Fibroblast of lung (primary cell): ENCODE data around the gene RABEPK. TPM values are rescaled to one million over a fixed set of nuclear protein-coding genes. Genes with fewer than 3 reads are reported as not detected.

ENCODE experiments used
- DNase-seq, 2 donors: peaks; one replicate each; pipeline versions ENCODE4 v3.0.0 to v3.0.0-alpha.2; 2010; ENCODE audit warnings: low read depth in 2 of 2
- H2AFZ ChIP-seq: 2 replicates; pipeline ENCODE4 v1.5.1; 2012; ENCODE audit warnings: low read length, control low read depth, inconsistent platforms
- H3K27ac ChIP-seq: 2 replicates; pipeline ENCODE4 v1.5.1; 2011; ENCODE audit warnings: low read length, control low read depth; ENCODE audit not compliant: insufficient read depth
- H3K27me3 ChIP-seq: 2 replicates; pipeline ENCODE4 v1.5.1; 2011; ENCODE audit warnings: mild to moderate bottlenecking, low read length; ENCODE audit not compliant: control insufficient read depth, insufficient read depth
- H3K36me3 ChIP-seq: 2 replicates; pipeline ENCODE4 v1.5.1; 2011; ENCODE audit warnings: low read length; ENCODE audit not compliant: control insufficient read depth, insufficient read depth
- H3K4me1 ChIP-seq: 2 replicates; pipeline ENCODE4 v1.5.1; 2011; ENCODE audit warnings: low read length; ENCODE audit not compliant: control insufficient read depth, insufficient read depth; ENCODE audit errors: extremely low read depth
- H3K4me2 ChIP-seq: 2 replicates; pipeline ENCODE4 v1.5.1; 2011; ENCODE audit warnings: low read length, control low read depth; ENCODE audit not compliant: insufficient read depth; ENCODE audit errors: extremely low read depth
- H3K4me3 ChIP-seq, 4 experiments: fragments of 200-600 bp in 1 of 4; sonication (generic) in 1 of 4; replicated peaks in 1 of 4; 2 replicates each; pipeline ENCODE4 v1.5.1; 2011 to 2016; ENCODE audit warnings: low read length in 4 of 4, low read depth in 3 of 4, mild to moderate bottlenecking in 3 of 4, control low read depth in 2 of 4, inconsistent platforms in 1 of 4, mixed read lengths in 1 of 4; ENCODE audit not compliant: insufficient read depth in 1 of 4; ENCODE audit errors: control extremely low read depth in 1 of 4
- H3K79me2 ChIP-seq: 2 replicates; pipeline ENCODE4 v1.5.1; 2012; ENCODE audit warnings: mild to moderate bottlenecking, low read length, inconsistent platforms; ENCODE audit not compliant: control insufficient read depth, insufficient read depth
- H3K9ac ChIP-seq: 2 replicates; pipeline ENCODE4 v1.5.1; 2011; ENCODE audit warnings: mild to moderate bottlenecking, low read length, control low read depth; ENCODE audit not compliant: insufficient read depth
- H3K9me3 ChIP-seq: 2 replicates; pipeline ENCODE4 v1.5.1; 2012; ENCODE audit warnings: low read depth, low read length; ENCODE audit not compliant: control insufficient read depth, insufficient read depth
- H4K20me1 ChIP-seq: 2 replicates; pipeline ENCODE4 v1.5.1; 2011; ENCODE audit warnings: low read length; ENCODE audit not compliant: control insufficient read depth, insufficient read depth; ENCODE audit errors: extremely low read depth
- EZH2 ChIP-seq: IDR thresholded peaks from 2 replicates; pipeline ENCODE4 v1.5.1; 2012; ENCODE audit warnings: low read length, control low read depth, mild to moderate bottlenecking; ENCODE audit errors: missing control alignments
- polyA plus RNA-seq, 2 donors: library from polyadenylated mRNA; depleted of rRNA in 1 of 2; stranded (reverse) in 1 of 2; unstranded in 1 of 2; fragments of >200 nt; gene quantifications; 2 replicates each; pipeline ENCODE4 v1.2.1, GENCODE V29; 2011 to 2012; ENCODE audit warnings: missing spikeins in 1 of 2
- total RNA-seq: library from RNA; depleted of rRNA; stranded (reverse); fragments of >200 nt; gene quantifications from 2 replicates; pipeline ENCODE4 v1.2.1, GENCODE V29; 2014
- TF ChIP-seq, protein P1 (sequence below), 2 donors: IDR thresholded peaks in 1 of 2; conservative IDR thresholded peaks in 1 of 2; 1 replicate in 1 of 2; 2 replicates in 1 of 2; pipeline ENCODE4 v1.5.1; 2011 to 2012; ENCODE audit warnings: low read length in 2 of 2, control low read depth in 1 of 2, inconsistent platforms in 1 of 2, low read depth in 1 of 2, mild to moderate bottlenecking in 1 of 2

The RABEPK gene
- total and polyA plus RNA-seq, 2 donors (not counting 1 experiment from before 2014, with no cell fraction given), result 29.8 to 37.3 TPM

GRCh38 chr9:125268394-125269013, 68.2 kb downstream of the RABEPK start:
- no peak for TF ChIP-seq EZH2
- TF ChIP-seq, protein P1, sequence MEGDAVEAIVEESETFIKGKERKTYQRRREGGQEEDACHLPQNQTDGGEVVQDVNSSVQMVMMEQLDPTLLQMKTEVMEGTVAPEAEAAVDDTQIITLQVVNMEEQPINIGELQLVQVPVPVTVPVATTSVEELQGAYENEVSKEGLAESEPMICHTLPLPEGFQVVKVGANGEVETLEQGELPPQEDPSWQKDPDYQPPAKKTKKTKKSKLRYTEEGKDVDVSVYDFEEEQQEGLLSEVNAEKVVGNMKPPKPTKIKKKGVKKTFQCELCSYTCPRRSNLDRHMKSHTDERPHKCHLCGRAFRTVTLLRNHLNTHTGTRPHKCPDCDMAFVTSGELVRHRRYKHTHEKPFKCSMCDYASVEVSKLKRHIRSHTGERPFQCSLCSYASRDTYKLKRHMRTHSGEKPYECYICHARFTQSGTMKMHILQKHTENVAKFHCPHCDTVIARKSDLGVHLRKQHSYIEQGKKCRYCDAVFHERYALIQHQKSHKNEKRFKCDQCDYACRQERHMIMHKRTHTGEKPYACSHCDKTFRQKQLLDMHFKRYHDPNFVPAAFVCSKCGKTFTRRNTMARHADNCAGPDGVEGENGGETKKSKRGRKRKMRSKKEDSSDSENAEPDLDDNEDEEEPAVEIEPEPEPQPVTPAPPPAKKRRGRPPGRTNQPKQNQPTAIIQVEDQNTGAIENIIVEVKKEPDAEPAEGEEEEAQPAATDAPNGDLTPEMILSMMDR (conservative IDR thresholded peaks at IDR 0.05 in 1 of 2, IDR thresholded peaks at IDR 0.05 in 1 of 2; ENCODE audit: low read depth in 1 of 2, low read length in 2 of 2), result no peak
- Histone ChIP-seq H3K27me3 (no peaks in the 10 kb centered on the region), H3K27ac (no peak overlapping the region), H2AFZ (no peak overlapping the region), H3K4me3 (no peak overlapping the region), H3K9ac (no peak overlapping the region), H3K79me2 (peaks cover 56% of the 10 kb centered on the region), H3K9me3 (no peaks in the 10 kb centered on the region), H3K36me3 (peaks cover 2% of the 10 kb centered on the region), H3K4me1 (no peaks in the 10 kb centered on the region), H4K20me1 (no peaks in the 10 kb centered on the region), H3K4me2 (no peak overlapping the region)
- no peak for DNase-seq

DNA sequence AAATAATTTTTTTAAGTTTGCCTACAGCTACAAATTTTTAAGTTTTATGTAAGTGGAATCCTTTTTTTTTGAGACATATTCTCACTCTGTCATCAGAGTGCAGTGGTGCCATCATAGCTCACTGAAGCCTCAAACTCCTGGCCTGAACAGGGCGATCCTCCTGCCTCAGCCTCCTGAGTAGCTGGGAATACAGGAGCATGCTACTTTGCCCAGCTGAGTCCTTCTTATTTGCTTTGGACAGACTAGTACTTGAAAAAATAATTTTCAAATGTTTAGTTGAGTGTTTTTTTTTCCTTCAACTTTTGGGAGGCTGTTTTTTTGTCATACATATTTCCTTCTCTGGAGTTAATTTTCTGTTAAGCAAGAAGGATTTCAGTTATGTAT, 68.7 kb downstream of the RABEPK start:
- Histone ChIP-seq H3K79me2 (peaks cover 56% of the 10 kb centered on the region), H3K9ac (no peak overlapping the region), H4K20me1 (no peaks in the 10 kb centered on the region), H3K4me1 (no peaks in the 10 kb centered on the region), H3K9me3 (no peaks in the 10 kb centered on the region), H3K27ac (no peak overlapping the region), H2AFZ (no peak overlapping the region), H3K27me3 (no peaks in the 10 kb centered on the region), H3K4me3 (no peak overlapping the region), H3K36me3 (peaks cover 2% of the 10 kb centered on the region), H3K4me2 (no peak overlapping the region)
- TF ChIP-seq, protein P1 (conservative IDR thresholded peaks at IDR 0.05 in 1 of 2, IDR thresholded peaks at IDR 0.05 in 1 of 2; ENCODE audit: low read depth in 1 of 2, low read length in 2 of 2), result no peak
- no peak for TF ChIP-seq EZH2
- DNase-seq, result no peak

DNA sequence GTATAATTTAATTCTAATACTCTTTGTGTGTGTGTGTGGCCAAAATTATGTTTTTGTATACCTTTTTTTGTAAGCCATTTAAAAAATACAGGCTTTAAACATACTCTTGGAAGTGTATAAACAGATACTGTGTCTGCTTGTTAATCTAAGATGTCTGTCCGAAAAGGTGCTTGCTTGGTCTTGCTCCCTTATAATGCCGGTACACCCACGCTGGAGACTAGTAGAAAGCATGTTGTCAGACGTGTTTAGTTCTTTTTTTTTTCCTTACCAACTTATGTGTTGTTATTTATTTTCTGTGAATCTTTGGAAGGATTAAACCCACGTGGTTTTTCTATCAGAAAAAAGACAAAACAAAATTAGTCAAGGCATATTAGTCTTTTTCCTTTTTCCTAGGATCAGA, 70.7 kb downstream of the RABEPK start:
- Histone ChIP-seq H3K4me2 (no peak overlapping the region), H2AFZ (no peak overlapping the region)

More for the DNA sequence above, 70.7 kb downstream of the RABEPK start:
- H3K4me3 ChIP-seq, result no peak overlapping the region
- H4K20me1 ChIP-seq, result no peaks in the 10 kb centered on the region
- peaks cover 54% of the 10 kb centered on the region for H3K79me2 ChIP-seq
- no peak overlapping the region for H3K9ac ChIP-seq
- H3K27me3 ChIP-seq, result no peaks in the 10 kb centered on the region
- TF ChIP-seq, protein P1 (conservative IDR thresholded peaks at IDR 0.05 in 1 of 2, IDR thresholded peaks at IDR 0.05 in 1 of 2; ENCODE audit: low read depth in 1 of 2, low read length in 2 of 2), result no peak
- no peak for TF ChIP-seq EZH2
- H3K27ac ChIP-seq, result no peak overlapping the region
- no peaks in the 10 kb centered on the region for H3K4me1 ChIP-seq
- no peak for DNase-seq
- H3K9me3 ChIP-seq, result no peaks in the 10 kb centered on the region
- H3K36me3 ChIP-seq, result no peaks in the 10 kb centered on the region
